Fibroblast of lung (primary cell): Measurements from ENCODE around the gene FAM131A. TPM values are rescaled to one million over a fixed set of nuclear protein-coding genes. Genes with fewer than 3 reads are reported as not detected.
A peak's percentile ranks its signal among the peaks of the same experiment; 100 is the strongest.

Experiments used
- DNase-seq, 2 donors: peaks; one replicate each; pipeline versions ENCODE4 v3.0.0 to v3.0.0-alpha.2; 2010; ENCODE audit warnings: low read depth in 2 of 2
- H2AFZ ChIP-seq: 2 replicates; pipeline ENCODE4 v1.5.1; 2012; ENCODE audit warnings: low read length, control low read depth, inconsistent platforms
- H3K27ac ChIP-seq: 2 replicates; pipeline ENCODE4 v1.5.1; 2011; ENCODE audit warnings: low read length, control low read depth; ENCODE audit not compliant: insufficient read depth
- H3K27me3 ChIP-seq: 2 replicates; pipeline ENCODE4 v1.5.1; 2011; ENCODE audit warnings: mild to moderate bottlenecking, low read length; ENCODE audit not compliant: control insufficient read depth, insufficient read depth
- H3K36me3 ChIP-seq: 2 replicates; pipeline ENCODE4 v1.5.1; 2011; ENCODE audit warnings: low read length; ENCODE audit not compliant: control insufficient read depth, insufficient read depth
- H3K4me1 ChIP-seq: 2 replicates; pipeline ENCODE4 v1.5.1; 2011; ENCODE audit warnings: low read length; ENCODE audit not compliant: control insufficient read depth, insufficient read depth; ENCODE audit errors: extremely low read depth
- H3K4me2 ChIP-seq: 2 replicates; pipeline ENCODE4 v1.5.1; 2011; ENCODE audit warnings: low read length, control low read depth; ENCODE audit not compliant: insufficient read depth; ENCODE audit errors: extremely low read depth
- H3K4me3 ChIP-seq, 4 experiments: fragments of 200-600 bp in 1 of 4; sonication (generic) in 1 of 4; replicated peaks in 1 of 4; 2 replicates each; pipeline ENCODE4 v1.5.1; 2011 to 2016; ENCODE audit warnings: low read length in 4 of 4, low read depth in 3 of 4, mild to moderate bottlenecking in 3 of 4, control low read depth in 2 of 4, inconsistent platforms in 1 of 4, mixed read lengths in 1 of 4; ENCODE audit not compliant: insufficient read depth in 1 of 4; ENCODE audit errors: control extremely low read depth in 1 of 4
- H3K79me2 ChIP-seq: 2 replicates; pipeline ENCODE4 v1.5.1; 2012; ENCODE audit warnings: mild to moderate bottlenecking, low read length, inconsistent platforms; ENCODE audit not compliant: control insufficient read depth, insufficient read depth
- H3K9ac ChIP-seq: 2 replicates; pipeline ENCODE4 v1.5.1; 2011; ENCODE audit warnings: mild to moderate bottlenecking, low read length, control low read depth; ENCODE audit not compliant: insufficient read depth
- H3K9me3 ChIP-seq: 2 replicates; pipeline ENCODE4 v1.5.1; 2012; ENCODE audit warnings: low read depth, low read length; ENCODE audit not compliant: control insufficient read depth, insufficient read depth
- H4K20me1 ChIP-seq: 2 replicates; pipeline ENCODE4 v1.5.1; 2011; ENCODE audit warnings: low read length; ENCODE audit not compliant: control insufficient read depth, insufficient read depth; ENCODE audit errors: extremely low read depth
- EZH2 ChIP-seq: IDR thresholded peaks from 2 replicates; pipeline ENCODE4 v1.5.1; 2012; ENCODE audit warnings: low read length, control low read depth, mild to moderate bottlenecking; ENCODE audit errors: missing control alignments
- polyA plus RNA-seq, 2 donors: library from polyadenylated mRNA; depleted of rRNA in 1 of 2; stranded (reverse) in 1 of 2; unstranded in 1 of 2; fragments of >200 nt; gene quantifications; 2 replicates each; pipeline ENCODE4 v1.2.1, GENCODE V29; 2011 to 2012; ENCODE audit warnings: missing spikeins in 1 of 2
- total RNA-seq: library from RNA; depleted of rRNA; stranded (reverse); fragments of >200 nt; gene quantifications from 2 replicates; pipeline ENCODE4 v1.2.1, GENCODE V29; 2014
- TF ChIP-seq, protein P1 (sequence below), 2 donors: IDR thresholded peaks in 1 of 2; conservative IDR thresholded peaks in 1 of 2; 1 replicate in 1 of 2; 2 replicates in 1 of 2; pipeline ENCODE4 v1.5.1; 2011 to 2012; ENCODE audit warnings: low read length in 2 of 2, control low read depth in 1 of 2, inconsistent platforms in 1 of 2, low read depth in 1 of 2, mild to moderate bottlenecking in 1 of 2

FAM131A gene
- total and polyA plus RNA-seq, 2 donors (not counting 1 experiment from before 2014, with no cell fraction given) = 9.3 to 22.3 TPM

- no peaks in the 10 kb centered on the region for H4K20me1 ChIP-seq
- no peak overlapping the region for H3K9ac ChIP-seq
- no peaks in the 10 kb centered on the region for H3K9me3 ChIP-seq
- H3K27me3 ChIP-seq = no peaks in the 10 kb centered on the region
- peaks cover 27% of the 10 kb centered on the region for H3K79me2 ChIP-seq
- H3K4me1 ChIP-seq = peaks cover 26% of the 10 kb centered on the region
- no peak for TF ChIP-seq EZH2
- TF ChIP-seq, protein P1, sequence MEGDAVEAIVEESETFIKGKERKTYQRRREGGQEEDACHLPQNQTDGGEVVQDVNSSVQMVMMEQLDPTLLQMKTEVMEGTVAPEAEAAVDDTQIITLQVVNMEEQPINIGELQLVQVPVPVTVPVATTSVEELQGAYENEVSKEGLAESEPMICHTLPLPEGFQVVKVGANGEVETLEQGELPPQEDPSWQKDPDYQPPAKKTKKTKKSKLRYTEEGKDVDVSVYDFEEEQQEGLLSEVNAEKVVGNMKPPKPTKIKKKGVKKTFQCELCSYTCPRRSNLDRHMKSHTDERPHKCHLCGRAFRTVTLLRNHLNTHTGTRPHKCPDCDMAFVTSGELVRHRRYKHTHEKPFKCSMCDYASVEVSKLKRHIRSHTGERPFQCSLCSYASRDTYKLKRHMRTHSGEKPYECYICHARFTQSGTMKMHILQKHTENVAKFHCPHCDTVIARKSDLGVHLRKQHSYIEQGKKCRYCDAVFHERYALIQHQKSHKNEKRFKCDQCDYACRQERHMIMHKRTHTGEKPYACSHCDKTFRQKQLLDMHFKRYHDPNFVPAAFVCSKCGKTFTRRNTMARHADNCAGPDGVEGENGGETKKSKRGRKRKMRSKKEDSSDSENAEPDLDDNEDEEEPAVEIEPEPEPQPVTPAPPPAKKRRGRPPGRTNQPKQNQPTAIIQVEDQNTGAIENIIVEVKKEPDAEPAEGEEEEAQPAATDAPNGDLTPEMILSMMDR (conservative IDR thresholded peaks at IDR 0.05 in 1 of 2, IDR thresholded peaks at IDR 0.05 in 1 of 2; ENCODE audit: low read depth in 1 of 2, low read length in 2 of 2) = no peak
- peak; percentile 71 to 96 for DNase-seq
- peaks cover 33% of the 10 kb centered on the region for H3K36me3 ChIP-seq
- no peak overlapping the region for H2AFZ ChIP-seq
- peak overlapping the region; percentile 92 for H3K27ac ChIP-seq
- no peak overlapping the region for H3K4me3 ChIP-seq
- H3K4me2 ChIP-seq = no peak overlapping the region
Measured at GRCh38 chr3:184332370-184333090, 4.9 kb upstream of the FAM131A start.

DNA sequence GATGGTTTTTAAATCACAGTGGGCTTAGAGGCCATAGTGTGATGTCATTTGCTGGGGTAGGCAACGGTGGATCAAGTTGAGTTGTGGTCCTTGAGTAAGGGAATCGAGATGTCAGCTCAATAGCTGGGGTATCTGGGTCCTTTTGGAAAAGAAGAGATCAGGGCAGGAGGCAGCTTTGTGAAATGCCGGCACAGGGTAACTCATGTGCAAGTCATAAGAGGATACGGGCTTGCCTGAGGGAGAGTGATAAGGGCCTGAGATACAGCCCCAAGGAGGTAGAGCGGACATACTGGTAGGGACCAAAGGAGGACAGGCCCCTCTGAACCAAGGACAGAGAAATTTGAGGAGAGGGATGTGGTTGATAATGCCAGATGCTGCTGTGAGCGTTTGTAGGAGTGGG lies 4.2 kb upstream of the FAM131A start:
- H3K4me1 ChIP-seq = peaks cover 29% of the 10 kb centered on the region
- no peak overlapping the region for H3K9ac ChIP-seq
- peaks cover 28% of the 10 kb centered on the region for H3K36me3 ChIP-seq
- H3K27me3 ChIP-seq = no peaks in the 10 kb centered on the region
- H3K9me3 ChIP-seq = no peaks in the 10 kb centered on the region
- TF ChIP-seq, protein P1 (conservative IDR thresholded peaks at IDR 0.05 in 1 of 2, IDR thresholded peaks at IDR 0.05 in 1 of 2; ENCODE audit: low read depth in 1 of 2, low read length in 2 of 2) = no peak
- TF ChIP-seq EZH2 = no peak
- peaks cover 23% of the 10 kb centered on the region for H3K79me2 ChIP-seq
- DNase-seq = no peak
- peak overlapping the region; percentile 92 for H3K27ac ChIP-seq
- no peak overlapping the region for H3K4me2 ChIP-seq
- no peak overlapping the region for H3K4me3 ChIP-seq
- no peak overlapping the region for H2AFZ ChIP-seq
- H4K20me1 ChIP-seq = no peaks in the 10 kb centered on the region

DNA sequence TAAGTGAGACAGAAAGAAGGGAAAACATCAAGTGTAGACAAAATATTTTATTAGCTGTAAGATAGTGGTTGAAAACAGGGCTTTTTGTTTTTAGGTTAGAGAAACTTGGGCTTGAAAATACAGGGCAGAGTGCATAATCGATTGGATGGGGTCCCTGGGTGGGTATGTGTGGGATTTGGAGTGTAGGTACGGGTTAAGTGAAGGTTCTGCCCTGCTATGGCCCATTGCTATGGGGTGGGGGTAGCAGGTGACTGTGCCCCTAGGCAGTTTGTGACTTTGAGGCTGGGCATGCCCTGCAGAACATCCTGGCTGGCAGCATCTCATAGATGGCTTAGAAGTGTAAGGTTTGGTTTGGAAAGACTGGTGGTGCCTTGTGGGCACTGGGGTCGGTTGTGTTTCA lies 3.7 kb upstream of the FAM131A start:
- TF ChIP-seq EZH2 = no peak
- TF ChIP-seq, protein P1 (conservative IDR thresholded peaks at IDR 0.05 in 1 of 2, IDR thresholded peaks at IDR 0.05 in 1 of 2; ENCODE audit: low read depth in 1 of 2, low read length in 2 of 2) = no peak
- Histone ChIP-seq H3K27me3 (no peaks in the 10 kb centered on the region), H3K9ac (no peak overlapping the region), H3K9me3 (no peaks in the 10 kb centered on the region), H3K4me3 (no peak overlapping the region), H3K79me2 (peaks cover 22% of the 10 kb centered on the region), H2AFZ (no peak overlapping the region), H3K4me2 (no peak overlapping the region), H3K36me3 (peaks cover 26% of the 10 kb centered on the region), H3K4me1 (peaks cover 31% of the 10 kb centered on the region), H4K20me1 (no peaks in the 10 kb centered on the region), H3K27ac (peak overlapping the region; percentile 92)
- DNase-seq = no peak
